ENCODE measurements around the gene ZNF497. TPM values are rescaled to one million over a fixed set of nuclear protein-coding genes. Genes with fewer than 3 reads are reported as not detected.

ZNF497 gene
- total and polyA plus RNA-seq, 3 experiments from 2014 or later, result 1.0 to 1.7 (median 1.7) TPM

Other genes starting within 250 kb of the ZNF497 start
- 1 to 10 TPM; 8.7 to 9.1 TPM for gene ZNF329, start 212.0 kb downstream of the ZNF497 start, total RNA-seq
- 10.3 TPM for gene ZNF329, start 212.0 kb downstream of the ZNF497 start, polyA plus RNA-seq
- 10 to 100 TPM; 23.4 to 25.9 TPM for gene ZNF274, start 179.7 kb downstream of the ZNF497 start, total RNA-seq
- gene ZNF274, start 179.7 kb downstream of the ZNF497 start, polyA plus RNA-seq, result 32.0 TPM
- gene ZNF544, start 133.8 kb downstream of the ZNF497 start, total RNA-seq, result 10 to 100 TPM; 51.8 to 56.8 TPM
- gene ZNF544, start 133.8 kb downstream of the ZNF497 start, polyA plus RNA-seq, result 29.2 TPM
- 1 to 10 TPM; 4.4 to 4.5 TPM for gene ZNF8, start 83.8 kb downstream of the ZNF497 start, total RNA-seq
- gene ZNF8, start 83.8 kb downstream of the ZNF497 start, polyA plus RNA-seq, result 1.0 TPM
- gene ERVK3-1, start 57.4 kb downstream of the ZNF497 start, total RNA-seq, result 100 to 1,000 TPM; 100 to 102 TPM
- 84.6 TPM for gene ERVK3-1, start 57.4 kb downstream of the ZNF497 start, polyA plus RNA-seq
- 1 to 10 TPM; 5.3 to 5.7 TPM for gene ZSCAN22, start 35.8 kb downstream of the ZNF497 start, total RNA-seq
- gene ZSCAN22, start 35.8 kb downstream of the ZNF497 start, polyA plus RNA-seq, result 2.7 TPM
- gene A1BG, start 9.3 kb downstream of the ZNF497 start, total RNA-seq, result 10 to 100 TPM; 16.8 to 18.1 TPM
- gene A1BG, start 9.3 kb downstream of the ZNF497 start, polyA plus RNA-seq, result 70.8 TPM
- gene ZNF837, start 18.3 kb upstream of the ZNF497 start, total RNA-seq, result 1 to 10 TPM; 1.8 to 2.3 TPM
- gene ZNF837, start 18.3 kb upstream of the ZNF497 start, polyA plus RNA-seq, result 4.6 TPM
- 1,000 to 10,000 TPM; 1,588 to 1,639 TPM for gene RPS5, start 24.5 kb upstream of the ZNF497 start, total RNA-seq
- 1,069 TPM for gene RPS5, start 24.5 kb upstream of the ZNF497 start, polyA plus RNA-seq
- under 1 TPM; 0.28 to 0.78 TPM for gene RNF225, start 32.9 kb upstream of the ZNF497 start, total RNA-seq
- gene RNF225, start 32.9 kb upstream of the ZNF497 start, polyA plus RNA-seq, result not detected
- gene ZNF584, start 45.9 kb upstream of the ZNF497 start, total RNA-seq, result 10 to 100 TPM; 20.9 to 22.6 TPM
- gene ZNF584, start 45.9 kb upstream of the ZNF497 start, polyA plus RNA-seq, result 7.5 TPM
- gene ZNF132, start 77.4 kb upstream of the ZNF497 start, total RNA-seq, result 1 to 10 TPM; 4.9 to 5.2 TPM
- gene ZNF132, start 77.4 kb upstream of the ZNF497 start, polyA plus RNA-seq, result 0.97 TPM
- 10 to 100 TPM; 11.3 TPM for gene ZNF324B, start 88.9 kb upstream of the ZNF497 start, total RNA-seq
- 2.9 TPM for gene ZNF324B, start 88.9 kb upstream of the ZNF497 start, polyA plus RNA-seq
- gene ZNF324, start 104.3 kb upstream of the ZNF497 start, total RNA-seq, result 10 to 100 TPM; 19.8 to 21.0 TPM
- gene ZNF324, start 104.3 kb upstream of the ZNF497 start, polyA plus RNA-seq, result 13.9 TPM
- 1 to 10 TPM; 5.9 to 7.2 TPM for gene ZNF446, start 113.6 kb upstream of the ZNF497 start, total RNA-seq
- 3.8 TPM for gene ZNF446, start 113.6 kb upstream of the ZNF497 start, polyA plus RNA-seq
- gene SLC27A5, start 149.2 kb upstream of the ZNF497 start, total RNA-seq, result 10 to 100 TPM; 16.1 to 19.1 TPM
- 25.9 TPM for gene SLC27A5, start 149.2 kb upstream of the ZNF497 start, polyA plus RNA-seq
- gene ZBTB45, start 157.1 kb upstream of the ZNF497 start, total RNA-seq, result 10 to 100 TPM; 15.0 to 16.1 TPM
- gene ZBTB45, start 157.1 kb upstream of the ZNF497 start, polyA plus RNA-seq, result 4.8 TPM
- gene TRIM28, start 181.3 kb upstream of the ZNF497 start, total RNA-seq, result 100 to 1,000 TPM; 705 to 715 TPM
- gene TRIM28, start 181.3 kb upstream of the ZNF497 start, polyA plus RNA-seq, result 57.5 TPM
- gene CHMP2A, start 192.4 kb upstream of the ZNF497 start, total RNA-seq, result 10 to 100 TPM; 88.8 to 89.7 TPM
- gene CHMP2A, start 192.4 kb upstream of the ZNF497 start, polyA plus RNA-seq, result 198 TPM
- gene UBE2M, start 195.9 kb upstream of the ZNF497 start, total RNA-seq, result 100 to 1,000 TPM; 182 to 191 TPM
- gene UBE2M, start 195.9 kb upstream of the ZNF497 start, polyA plus RNA-seq, result 22.5 TPM
- 10 to 100 TPM; 14.0 to 14.8 TPM for gene MZF1, start 210.6 kb upstream of the ZNF497 start, total RNA-seq
- gene MZF1, start 210.6 kb upstream of the ZNF497 start, polyA plus RNA-seq, result 10.3 TPM